Measurements from ENCODE around the gene LCE1C. TPM values are rescaled to one million over a fixed set of nuclear protein-coding genes. Genes with fewer than 3 reads are reported as not detected.

Gene LCE1C, protein sequence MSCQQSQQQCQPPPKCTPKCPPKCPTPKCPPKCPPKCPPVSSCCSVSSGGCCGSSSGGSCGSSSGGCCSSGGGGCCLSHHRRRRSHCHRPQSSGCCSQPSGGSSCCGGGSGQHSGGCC
- not detected in 2 replicates for total RNA-seq

DNA sequence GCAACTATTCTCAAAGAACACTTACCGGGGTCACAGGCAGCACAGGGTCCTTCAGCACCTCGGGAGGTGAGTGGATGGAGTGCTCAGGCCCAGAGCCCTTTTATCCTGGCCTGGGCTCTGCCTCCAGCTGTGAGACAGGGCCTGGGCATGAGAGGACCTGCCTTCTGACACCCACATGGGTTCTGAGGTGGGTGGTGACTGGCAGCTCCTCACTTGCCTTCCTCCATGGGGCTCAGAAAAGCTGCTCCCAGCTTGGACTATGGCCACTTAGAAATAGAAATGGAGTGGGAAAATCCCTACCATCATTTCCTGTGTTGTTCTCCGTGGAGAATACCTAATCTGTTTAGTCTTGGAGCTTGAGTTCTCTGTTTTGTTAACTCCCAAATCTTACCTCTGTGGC lies at the start of gene LCE1C:
LCE1C (minus strand) TSS at position 76 of the 400 bp plus-strand sequence. CDS start 1,173 bp downstream, outside the sequence.

DNA sequence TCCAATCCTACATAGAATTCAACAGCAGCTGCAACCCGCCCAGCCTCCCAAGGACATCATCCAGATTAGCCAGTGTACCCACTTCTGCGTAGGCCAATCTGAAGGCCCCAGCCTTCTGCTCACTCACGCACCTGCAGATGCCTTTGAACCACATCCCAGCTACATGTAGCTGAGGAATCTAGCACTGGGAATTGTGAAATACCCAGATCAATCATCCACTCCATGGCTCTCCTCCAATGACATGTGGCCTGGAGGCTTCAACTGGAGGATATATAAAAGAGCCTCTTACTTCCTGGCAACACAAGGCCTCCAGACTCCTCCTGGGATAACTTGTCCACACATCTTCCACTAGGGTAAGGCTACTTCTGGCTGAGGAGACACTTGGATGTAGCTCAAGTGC lies 36.1 kb upstream of the LCE1C start, which contains the start of gene LCE6A:
LCE6A (plus strand) TSS at position 301 of the 400 bp plus-strand sequence. CDS start 665 bp downstream, outside the sequence.

DNA sequence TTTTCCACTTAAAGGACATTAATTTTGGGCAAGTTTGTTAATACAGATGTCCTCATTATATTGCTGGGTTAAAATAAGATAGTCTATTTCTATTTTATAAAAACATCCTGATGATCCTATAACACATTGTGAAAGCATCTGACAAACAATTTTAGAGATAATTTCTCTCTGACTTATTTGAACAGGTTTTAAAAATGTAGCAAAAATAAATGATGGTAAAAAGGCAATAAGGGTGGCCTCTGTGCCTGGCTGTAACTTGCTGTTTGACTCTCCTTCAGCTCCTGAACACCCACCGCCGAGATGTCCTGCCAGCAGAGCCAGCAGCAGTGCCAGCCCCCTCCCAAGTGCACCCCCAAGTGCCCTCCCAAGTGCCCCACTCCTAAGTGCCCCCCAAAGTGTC lies 20.7 kb upstream of the LCE1C start, which contains the start of gene LCE1A:
LCE1A (plus strand) TSS at position 301 of the 400 bp plus-strand sequence; CDS start at position 301, 0 bp downstream.

DNA sequence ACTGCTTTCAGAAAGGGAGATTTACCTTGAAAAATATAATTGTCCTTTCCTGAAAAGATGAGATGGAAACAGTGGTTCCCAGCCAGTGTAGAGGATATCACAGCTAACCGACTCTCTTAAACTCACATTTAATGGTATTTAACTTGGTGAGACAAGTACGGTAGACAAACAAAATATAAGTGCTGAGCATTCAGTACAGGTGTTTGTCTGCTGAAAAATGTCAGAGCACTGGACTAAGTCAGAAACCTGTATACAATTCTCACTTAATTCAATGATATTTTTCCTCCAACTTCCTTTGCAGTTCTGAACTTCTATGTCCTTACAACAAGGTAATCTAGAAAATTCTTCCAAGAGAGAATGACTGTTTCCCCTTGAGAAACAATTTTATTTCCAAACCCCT lies 5.2 kb upstream of the LCE1C start, which contains the start of gene LCE1B:
LCE1B (plus strand) TSS at position 301 of the 400 bp plus-strand sequence. CDS start 476 bp downstream, outside the sequence.

DNA sequence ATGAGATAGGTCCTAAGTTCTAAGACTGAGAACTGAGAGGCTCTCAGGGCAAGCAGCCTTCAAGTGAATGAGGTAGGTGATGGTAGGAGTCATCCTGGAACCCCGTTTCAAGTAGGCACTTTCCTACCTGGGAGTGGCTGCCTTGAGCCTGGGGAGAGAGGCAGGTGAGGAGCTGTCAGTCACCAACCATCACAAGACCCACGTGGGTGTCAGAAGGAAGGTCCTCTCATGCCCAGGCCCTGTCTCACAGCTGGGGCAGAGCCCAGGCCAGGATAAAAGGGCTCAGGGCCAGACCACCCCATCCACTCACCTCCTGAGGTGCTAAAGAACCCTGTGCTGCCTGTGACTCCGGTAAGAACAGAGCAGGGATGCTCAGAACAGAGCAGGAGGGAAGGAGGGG lies 10.0 kb downstream of the LCE1C start, which contains the start of gene LCE1D:
LCE1D (plus strand) TSS at position 301 of the 400 bp plus-strand sequence. CDS start 1,074 bp downstream, outside the sequence.

DNA sequence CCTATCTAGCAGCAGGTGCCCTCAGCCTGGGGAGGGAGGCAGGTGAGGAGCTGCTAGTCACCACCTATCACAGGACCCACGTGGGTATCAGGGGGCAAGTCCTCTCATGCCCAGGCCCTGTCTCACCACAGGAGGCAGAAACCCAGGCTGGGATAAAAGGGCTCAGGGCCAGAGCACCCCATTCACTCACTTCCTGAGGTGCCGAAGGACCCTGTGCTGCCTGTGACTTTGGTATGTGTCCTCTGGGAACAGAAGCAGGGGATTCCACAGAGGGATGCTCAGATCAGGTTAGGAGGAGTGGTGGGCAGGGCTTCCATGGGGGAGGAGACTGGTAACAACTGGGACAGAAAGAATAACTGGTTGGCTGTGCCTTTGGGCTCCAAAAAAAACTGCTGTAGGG lies 20.4 kb downstream of the LCE1C start, which contains the start of gene LCE1E:
LCE1E (plus strand) TSS at position 181 of the 400 bp plus-strand sequence. CDS start 1,043 bp downstream, outside the sequence.

DNA sequence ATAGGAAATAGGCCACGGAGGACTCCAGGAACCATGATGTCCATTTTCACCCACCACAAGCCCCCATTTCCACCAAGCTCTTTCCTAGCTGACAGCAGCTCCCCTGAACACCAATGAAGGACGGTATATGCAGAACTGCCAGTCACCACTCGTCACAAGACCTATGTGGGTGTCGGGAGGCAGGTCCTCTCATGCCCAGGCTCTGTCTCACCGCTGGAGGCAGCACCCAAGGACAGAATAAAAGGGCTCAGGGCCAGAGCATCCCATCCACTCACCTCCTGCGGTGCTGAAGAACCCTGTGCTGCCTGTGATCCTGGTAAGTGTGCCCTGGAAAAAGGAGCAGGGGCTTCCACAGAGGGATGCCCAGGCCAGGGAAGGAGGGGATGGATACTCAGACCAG lies 31.6 kb downstream of the LCE1C start, which contains the start of gene LCE1F:
LCE1F (plus strand) TSS at position 266 of the 400 bp plus-strand sequence. CDS start 1,232 bp downstream, outside the sequence.

DNA sequence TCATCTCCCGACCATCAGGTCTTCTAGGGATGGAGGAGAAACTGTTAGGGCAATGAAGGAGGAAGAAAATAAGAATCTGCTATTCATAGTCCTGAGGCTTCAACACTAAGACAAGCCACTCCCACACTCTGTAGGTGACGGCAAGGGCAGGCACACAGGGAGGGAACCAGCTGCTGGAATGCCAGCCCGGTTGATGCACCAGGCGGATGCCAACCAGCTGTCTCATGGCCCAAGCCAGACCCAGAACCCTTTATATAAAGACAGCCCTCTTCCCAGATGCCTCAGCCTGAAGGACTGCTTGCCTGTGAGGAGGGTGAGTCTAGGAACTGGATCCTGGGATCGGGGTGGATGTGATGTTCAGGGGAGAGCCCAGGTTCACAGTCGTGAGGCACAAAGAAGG lies 48.7 kb downstream of the LCE1C start, which contains the start of gene KPRP:
KPRP (plus strand) TSS at position 279 of the 400 bp plus-strand sequence. CDS start 1,564 bp downstream, outside the sequence.

Other genes starting within 250 kb of the LCE1C start
- not detected in 2 replicates for gene LCE3E, start 239.9 kb downstream of the LCE1C start, total RNA-seq
- not detected in 2 replicates for gene LCE3D, start 226.1 kb downstream of the LCE1C start, total RNA-seq
- not detected in 2 replicates for gene LCE3C, start 206.4 kb downstream of the LCE1C start, total RNA-seq
- gene LCE3B, start 192.8 kb downstream of the LCE1C start, total RNA-seq, result not detected in 2 replicates
- gene LCE3A, start 183.5 kb downstream of the LCE1C start, total RNA-seq, result not detected in 2 replicates
- gene LCE2D, start 143.3 kb downstream of the LCE1C start, total RNA-seq, result not detected in 2 replicates
- gene LCE2C, start 131.4 kb downstream of the LCE1C start, total RNA-seq, result not detected in 2 replicates
- not detected in 2 replicates for gene LCE2B, start 120.5 kb downstream of the LCE1C start, total RNA-seq
- gene LCE2A, start 108.3 kb downstream of the LCE1C start, total RNA-seq, result not detected in 2 replicates
- gene LCE4A, start 98.5 kb downstream of the LCE1C start, total RNA-seq, result not detected in 2 replicates
- not detected in 2 replicates for gene KPRP, start 48.6 kb downstream of the LCE1C start, total RNA-seq
- gene LCE1F, start 31.5 kb downstream of the LCE1C start, total RNA-seq, result not detected in 2 replicates
- not detected in 2 replicates for gene LCE1E, start 20.4 kb downstream of the LCE1C start, total RNA-seq
- not detected in 2 replicates for gene LCE1D, start 9.9 kb downstream of the LCE1C start, total RNA-seq
- not detected in 2 replicates for gene LCE1B, start 5.3 kb upstream of the LCE1C start, total RNA-seq
- gene LCE1A, start 20.8 kb upstream of the LCE1C start, total RNA-seq, result not detected in 2 replicates
- not detected in 2 replicates for gene LCE6A, start 36.2 kb upstream of the LCE1C start, total RNA-seq
- not detected in 2 replicates for gene LCE7A, start 53.3 kb upstream of the LCE1C start, total RNA-seq
- not detected in 2 replicates for gene SMCP, start 71.7 kb upstream of the LCE1C start, total RNA-seq
- gene IVL, start 101.9 kb upstream of the LCE1C start, total RNA-seq, result not detected in 2 replicates
- gene SPRR5, start 140.6 kb upstream of the LCE1C start, total RNA-seq, result not detected in 2 replicates
- gene SPRR4, start 164.0 kb upstream of the LCE1C start, total RNA-seq, result not detected in 2 replicates
- gene SPRR1A, start 177.4 kb upstream of the LCE1C start, total RNA-seq, result not detected in 2 replicates
- not detected in 2 replicates for gene SPRR3, start 195.1 kb upstream of the LCE1C start, total RNA-seq
- gene SPRR1B, start 224.6 kb upstream of the LCE1C start, total RNA-seq, result not detected in 2 replicates
- not detected in 2 replicates for gene SPRR2D, start 234.5 kb upstream of the LCE1C start, total RNA-seq